Activated gamma-delta T cell treated with anti-CD3 and anti-CD28 coated beads, Interleukin-2, amount 50 U/mL, for 16 hours (primary cell): ENCODE data around the gene BEAN1.

ENCODE experiments used
- DNase-seq: peaks from one replicate; pipeline ENCODE4 v3.0.0-alpha.2; 2020; ENCODE audit warnings: low read depth

BEAN1 gene

DNA sequence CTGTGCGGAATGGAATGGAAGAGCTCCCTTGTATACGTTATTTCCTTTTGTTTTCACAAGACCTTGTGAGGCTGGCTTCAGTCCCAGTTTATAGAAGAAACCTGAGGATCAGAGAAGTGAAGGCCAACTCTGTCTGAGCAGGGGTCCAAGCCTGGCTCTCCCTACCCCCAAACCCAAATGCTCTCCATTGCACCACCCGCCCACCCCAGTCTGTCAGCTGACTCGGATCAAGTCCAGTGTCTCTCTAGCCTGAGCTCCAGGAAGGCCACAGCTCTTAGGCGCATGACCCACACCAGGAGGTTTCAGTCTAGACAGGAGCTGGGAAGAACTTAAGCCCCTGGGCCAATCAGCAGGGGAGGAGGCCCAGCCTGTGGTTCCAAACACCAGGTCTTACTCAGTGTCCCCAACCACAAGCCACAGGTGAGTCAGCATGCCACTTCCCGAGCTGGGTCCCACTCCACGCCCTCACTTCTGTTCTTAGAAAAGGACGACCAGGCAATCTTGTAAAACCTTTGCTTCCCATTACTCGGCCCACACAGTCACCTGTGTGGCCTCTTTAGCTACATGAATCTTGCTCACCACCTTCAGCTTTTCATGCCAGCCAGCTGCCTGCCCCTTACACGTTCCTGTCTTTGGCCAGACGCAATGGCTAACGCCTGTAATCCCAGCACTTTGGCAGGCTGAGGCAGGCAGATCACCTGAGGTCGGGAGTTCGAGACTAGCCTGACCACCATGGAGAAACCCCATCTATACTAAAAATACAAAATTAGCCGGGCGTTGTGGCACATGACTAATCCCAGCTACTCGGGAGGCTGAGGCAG lies 95.1 kb downstream of the BEAN1 start:
- DNase-seq = peak; percentile 84

DNA sequence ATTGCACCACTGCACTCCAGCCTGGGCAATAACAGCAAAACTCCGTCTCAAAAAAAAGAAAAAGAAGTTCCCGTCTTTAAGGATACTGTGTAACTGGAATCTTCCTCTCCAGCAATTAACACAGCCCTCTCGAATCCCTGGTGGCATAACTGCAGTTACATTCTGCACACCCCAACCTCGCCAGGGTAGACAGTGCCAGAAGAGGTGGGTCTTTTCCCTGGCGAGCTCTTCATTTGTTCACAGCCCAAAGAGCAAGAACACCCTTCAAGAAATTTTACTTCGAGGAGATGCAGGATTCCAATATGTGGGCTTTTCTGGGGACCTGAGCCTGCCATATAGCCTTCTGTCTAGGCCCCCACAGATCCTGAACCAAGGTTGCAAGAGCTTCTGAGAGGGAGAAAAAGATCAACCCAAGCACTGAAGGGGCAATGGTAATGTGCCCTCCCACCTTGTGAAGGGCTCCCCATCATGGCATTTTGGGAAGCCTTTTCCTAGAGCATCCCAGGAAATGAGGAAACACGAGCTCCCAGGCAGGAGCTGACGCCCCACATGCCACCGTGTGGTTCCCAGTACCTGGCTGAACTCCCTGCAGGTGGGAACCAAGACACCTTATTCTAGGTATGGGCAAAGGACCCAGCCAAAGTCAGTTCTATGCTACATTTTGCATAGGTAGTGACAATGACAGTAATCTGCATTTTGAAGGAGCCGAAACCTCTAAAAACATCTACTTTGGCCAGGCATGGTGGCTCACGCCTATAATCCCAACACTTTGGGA lies 95.9 kb downstream of the BEAN1 start:
- no peak for DNase-seq

DNA sequence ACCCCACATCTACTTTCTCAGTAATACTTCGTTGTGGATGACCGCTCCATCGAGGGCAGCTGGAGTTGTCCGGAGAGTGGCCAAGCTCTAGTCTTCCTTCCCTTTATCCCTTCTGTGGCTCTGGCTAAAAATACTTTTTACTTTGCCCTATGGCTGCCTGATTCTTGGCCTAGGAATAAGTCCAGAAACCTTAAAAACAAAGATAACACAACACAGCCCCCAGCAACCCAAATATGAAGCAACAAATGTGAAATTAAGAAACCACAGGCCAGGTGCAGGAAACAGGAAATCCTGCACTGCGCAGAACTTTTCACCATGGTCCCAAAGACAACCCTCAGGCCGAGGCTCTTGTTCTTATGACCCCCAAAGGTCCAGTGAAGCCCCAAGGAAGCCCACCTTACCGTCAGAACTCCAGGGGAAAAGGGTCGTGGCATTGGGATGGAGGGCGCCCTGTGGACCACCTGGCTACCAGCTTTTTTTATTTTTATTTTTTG lies 96.8 kb downstream of the BEAN1 start:
- DNase-seq = no peak

DNA sequence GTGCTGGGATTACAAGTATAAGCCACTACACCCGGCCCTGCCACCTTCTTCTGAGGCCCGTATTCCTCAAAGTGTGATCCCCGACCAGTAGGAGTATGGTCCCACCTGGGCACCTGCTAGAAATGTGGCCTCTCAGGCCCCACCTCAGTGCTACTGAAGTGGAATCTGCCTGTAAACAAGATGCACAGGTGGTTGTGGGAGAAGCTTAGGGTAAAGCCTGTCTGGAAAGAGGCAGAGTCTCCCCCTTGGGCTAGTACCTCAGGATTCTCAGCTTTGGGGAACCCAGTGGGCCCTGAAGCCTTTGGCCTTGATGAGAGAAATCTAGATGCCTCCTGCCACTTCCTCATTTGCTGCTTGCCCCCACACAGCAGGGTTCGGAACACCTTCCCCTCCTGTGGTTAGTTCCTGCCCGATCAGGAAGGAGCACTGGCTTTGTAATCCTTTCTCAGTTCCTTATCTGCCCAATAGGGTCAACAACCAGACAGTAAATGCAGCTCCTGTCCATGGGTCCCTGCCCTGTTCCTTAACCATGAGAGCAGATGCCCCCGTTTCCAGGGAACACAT lies 97.6 kb downstream of the BEAN1 start:
- no peak for DNase-seq

DNA sequence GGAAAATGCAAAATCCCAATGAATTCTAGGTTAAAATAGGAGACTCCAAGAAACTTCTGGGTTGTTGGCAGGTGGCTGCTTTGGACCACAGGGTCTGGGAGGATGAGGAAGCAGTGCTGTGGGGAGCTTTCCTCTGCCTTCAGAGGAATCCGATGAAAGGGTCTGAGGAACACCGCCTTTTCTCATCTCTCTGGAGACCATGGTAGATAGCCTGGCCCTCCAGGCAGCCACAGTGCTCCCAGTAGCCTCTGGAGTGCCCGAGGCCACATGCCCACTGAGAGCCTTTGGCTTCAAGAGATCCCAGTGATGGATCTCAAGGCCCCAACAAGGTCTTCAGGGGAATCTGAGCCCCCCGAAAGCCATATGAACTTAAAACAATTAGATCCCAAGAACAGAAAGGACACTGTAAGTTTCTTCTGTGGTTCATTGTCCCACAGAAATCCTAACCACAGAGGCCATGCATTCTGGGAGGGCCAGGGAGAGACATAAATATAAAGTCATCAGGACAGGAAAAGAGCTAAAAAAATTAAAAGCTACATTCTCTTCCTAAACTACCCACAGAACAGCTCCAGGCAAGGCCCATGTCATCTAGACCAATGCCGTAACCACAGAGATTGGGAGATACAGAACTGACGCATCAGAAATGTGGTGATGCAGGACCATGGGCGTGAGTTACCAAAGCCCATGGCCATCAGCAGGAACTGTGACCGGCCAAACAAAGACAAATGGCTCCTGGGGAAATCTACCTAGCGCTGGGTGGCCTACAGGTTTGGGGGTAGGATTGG lies 98.5 kb downstream of the BEAN1 start:
- DNase-seq = no peak

DNA sequence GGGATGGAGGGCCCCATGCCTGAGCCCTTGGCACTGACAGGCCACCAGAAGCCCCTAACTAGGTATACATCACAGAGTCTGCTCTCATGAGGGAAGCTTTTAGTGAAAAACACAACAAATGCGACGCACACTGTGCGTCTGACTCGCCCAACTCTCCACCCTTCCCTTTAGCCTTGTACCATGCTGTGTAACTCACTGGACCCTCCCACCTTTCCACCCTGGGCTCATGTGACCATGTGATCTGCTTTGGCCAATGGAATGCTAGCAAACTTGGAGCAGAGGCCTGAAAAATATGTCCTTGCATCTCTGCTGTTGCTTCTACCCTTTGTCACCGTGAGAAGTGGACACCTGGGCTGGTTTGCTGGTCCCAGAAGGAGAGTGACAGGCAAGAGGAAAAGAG lies 101.2 kb downstream of the BEAN1 start:
- no peak for DNase-seq

DNA sequence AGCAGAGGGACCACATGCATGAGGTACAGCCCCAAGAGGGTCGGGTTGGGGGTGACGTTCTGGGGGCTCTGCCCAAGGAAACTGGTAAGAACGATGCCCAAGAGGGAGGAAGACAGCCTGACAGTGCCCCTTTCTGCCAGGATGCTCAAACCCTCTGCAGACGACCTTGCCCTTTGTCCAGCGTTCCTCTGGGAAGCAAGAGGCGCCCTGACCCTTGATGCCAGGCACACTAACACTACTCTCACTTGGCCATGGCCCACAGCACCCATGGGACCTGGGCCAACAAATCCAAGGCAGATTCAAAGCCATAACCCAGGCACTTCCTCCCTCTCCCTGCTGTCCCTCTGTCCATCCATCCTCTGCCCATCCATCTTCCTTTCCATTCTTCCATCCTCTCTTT lies 102.4 kb downstream of the BEAN1 start:
- DNase-seq = no peak
